Ovary (tissue), 9 donors: ENCODE measurements around the gene SLC35E4. TPM values are rescaled to one million over a fixed set of nuclear protein-coding genes. Genes with fewer than 3 reads are reported as not detected.
"Not testable (repeated sequence)": the region's sequence is repeated elsewhere in the genome, so short reads cannot be mapped to it uniquely, and the experiment has no call there.

Experiments
- DNase-seq, 5 donors: peaks; one replicate each; pipeline ENCODE4 v3.0.0-alpha.2; 2019 to 2020
- H3K27ac ChIP-seq, 2 donors: fragments of 200-600 bp; one replicate each; pipeline versions ENCODE4 v1.5.1 to v1.8.0; 2019 to 2022
- H3K27me3 ChIP-seq: fragments of 200-600 bp; one replicate; pipeline ENCODE4 v1.8.0; 2022
- H3K36me3 ChIP-seq: fragments of 200-600 bp; sonication (generic); one replicate; pipeline ENCODE4 v1.5.1; 2019
- H3K4me1 ChIP-seq: one replicate; pipeline ENCODE4 v1.8.1; 2013; ENCODE audit warnings: mild to moderate bottlenecking, moderate library complexity; ENCODE audit not compliant: insufficient read depth
- H3K4me3 ChIP-seq: fragments of 200-600 bp; sonication (generic); one replicate; pipeline ENCODE4 v1.5.1; 2017
- H3K9me3 ChIP-seq, 2 donors: fragments of 200-600 bp in 1 of 2; sonication (generic) in 1 of 2; one replicate each; pipeline versions ENCODE4 v1.5.1 to v1.8.1; 2013 to 2019; ENCODE audit warnings: mild to moderate bottlenecking in 1 of 2, moderate library complexity in 1 of 2
- CTCF ChIP-seq, 3 donors: fragments of 450-650 bp in 2 of 3; fragments of 200-600 bp in 1 of 3; IDR thresholded peaks; one replicate each; pipeline versions ENCODE4 v1.5.1 to v1.8.0; 2016 to 2022; ENCODE audit warnings: antibody characterized with exemption in 3 of 3, mild to moderate bottlenecking in 1 of 3
- EP300 ChIP-seq: sonication (generic); formaldehyde crosslinking; IDR thresholded peaks from one replicate; pipeline ENCODE4 v1.6.1; 2017; ENCODE audit warnings: antibody characterized with exemption
- POLR2A ChIP-seq: fragments of 450-650 bp; IDR thresholded peaks from one replicate; pipeline ENCODE4 v1.6.1; 2017; ENCODE audit warnings: antibody characterized with exemption, mild to moderate bottlenecking, moderate library complexity
- WGBS, 3 donors: extraction: QIAGEN DNeasy Blood & Tissue Kit in 1 of 3; methylation state at CpG; one replicate each; pipeline versions ENCODE4 v1.1.5 to v1.1.7; 2013 to 2017; 5-methylcytosine and 5-hydroxymethylcytosine counted together
- intact Hi-C, 4 donors: fragments of 100-400 bp; cut with DNase I; formaldehyde crosslinking; loops; one replicate each; pipeline versions ENCODE4 v1.11.0 to v1.15.1; 2022 to 2023
- polyA plus RNA-seq, 2 donors: library from polyadenylated mRNA; stranded (reverse); fragments of 200-250 nt in 1 of 2; fragments of 350-450 nt in 1 of 2; fragmentation: Illumina TruSeq in 1 of 2; extraction: RNeasy Lipid Tissue Mini Kit (QIAGEN cat#74804) in 1 of 2; gene quantifications; one replicate each; pipeline ENCODE4 v1.2.3, GENCODE V29; 2013 to 2014
- total RNA-seq, 7 donors: library from RNA; depleted of rRNA in 2 of 7; stranded (reverse); fragments of >200 nt in 2 of 7; fragmentation: NEBNext Ultra II Directional in 3 of 7; extraction: Animal tissue kit (Norgen Biotek cat#: 25700) in 3 of 7; gene quantifications; one replicate each; pipeline versions ENCODE4 v1.1.0 to v1.2.4, GENCODE V29; 2016 to 2023
- donor health status: DM: no; HTN: no; CAD: no; lungs with moderate emphysema.
- donor health status: DM: no; HTN: no; CAD: no.
- donor health status: Bipolar disorder and iron deficiency.
- donor health status: DM: yes; HTN: yes; CAD: no.
- donor health status: DM: no; HTN: no; CAD: no.
- donor health status: DM: yes; HTN: yes; CAD: no.

The SLC35E4 gene
- total and polyA plus RNA-seq, 9 donors: 0.90 to 6.7 (median 3.5) TPM

DNA sequence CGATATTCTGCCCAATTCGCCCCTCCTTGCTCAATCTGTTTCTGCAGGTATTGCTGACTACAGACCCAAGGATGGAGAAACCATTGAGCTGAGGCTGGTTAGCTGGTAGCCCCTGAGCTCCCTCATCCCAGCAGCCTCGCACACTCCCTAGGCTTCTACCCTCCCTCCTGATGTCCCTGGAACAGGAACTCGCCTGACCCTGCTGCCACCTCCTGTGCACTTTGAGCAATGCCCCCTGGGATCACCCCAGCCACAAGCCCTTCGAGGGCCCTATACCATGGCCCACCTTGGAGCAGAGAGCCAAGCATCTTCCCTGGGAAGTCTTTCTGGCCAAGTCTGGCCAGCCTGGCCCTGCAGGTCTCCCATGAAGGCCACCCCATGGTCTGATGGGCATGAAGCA is 9.2 kb upstream of the SLC35E4 start:
- Histone ChIP-seq H3K36me3 (no peaks in the 10 kb centered on the region), H3K9me3 (no peaks in the 10 kb centered on the region), H3K27ac (no peak overlapping the region), H3K4me1 (no peaks in the 10 kb centered on the region), H3K27me3 (no peaks in the 10 kb centered on the region), H3K4me3 (no peak overlapping the region)
- intact Hi-C loops: loop anchor here in 1 of 4 donors (10.0 kb wide), 1 partner anchor 128 kb away; no protein-coding TSS in a partner anchor
- TF ChIP-seq CTCF (IDR thresholded peaks at IDR 0.05) (no peak), EP300 (no peak), POLR2A (no peak)
- no peak for DNase-seq
- WGBS, 3 donors: 90 to 94% (median 90%) methylated on average over 5 of the region's 5 CpGs

GRCh38 chr22:30627471-30627870 is 8.1 kb upstream of the SLC35E4 start:
- WGBS, 3 donors: 86 to 91% (median 88%) methylated on average over 5 of the region's 5 CpGs
- no peak for TF ChIP-seq POLR2A
- no peak for TF ChIP-seq CTCF (IDR thresholded peaks at IDR 0.05)
- no peak for TF ChIP-seq EP300
- Histone ChIP-seq H3K36me3 (no peaks in the 10 kb centered on the region), H3K4me3 (no peak overlapping the region), H3K4me1 (no peaks in the 10 kb centered on the region), H3K9me3 (no peaks in the 10 kb centered on the region), H3K27me3 (no peaks in the 10 kb centered on the region), H3K27ac (no peak overlapping the region)
- no peak for DNase-seq
- intact Hi-C loops: loop anchor here in 1 of 4 donors (10.0 kb wide), 1 partner anchor 127 kb away; no protein-coding TSS in a partner anchor

DNA sequence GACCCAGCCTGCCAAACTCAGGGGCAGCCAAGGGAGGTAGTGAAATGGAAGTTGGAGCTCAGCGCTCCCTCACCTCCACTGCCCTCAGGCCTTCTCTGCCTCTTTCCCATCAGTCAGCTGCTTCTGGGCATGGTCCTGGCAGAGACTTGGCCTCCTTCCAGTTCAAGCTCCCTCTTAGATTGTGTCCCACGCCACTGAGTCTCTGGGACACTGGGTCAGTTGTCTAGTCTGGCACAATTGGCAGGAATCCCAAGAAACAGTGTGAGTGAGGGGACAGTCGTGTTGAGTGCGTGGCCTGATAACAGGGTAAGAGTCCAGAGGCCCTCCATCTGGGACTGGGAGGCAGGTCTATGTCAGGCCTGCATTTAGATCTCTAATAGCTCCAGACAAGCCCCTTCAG is 7.1 kb upstream of the SLC35E4 start:
- Histone ChIP-seq H3K36me3 (no peaks in the 10 kb centered on the region), H3K4me3 (no peak overlapping the region), H3K9me3 (no peaks in the 10 kb centered on the region), H3K4me1 (no peaks in the 10 kb centered on the region), H3K27ac (no peak overlapping the region), H3K27me3 (no peaks in the 10 kb centered on the region)
- intact Hi-C loops: loop anchor here in 1 of 4 donors (10.0 kb wide), 1 partner anchor 126 kb away; no protein-coding TSS in a partner anchor
- WGBS, 3 donors: 71 to 79% (median 76%) methylated on average over 4 of the region's 4 CpGs
- no peak for DNase-seq
- no peak for TF ChIP-seq POLR2A
- no peak for TF ChIP-seq CTCF (IDR thresholded peaks at IDR 0.05)
- TF ChIP-seq EP300: no peak

DNA sequence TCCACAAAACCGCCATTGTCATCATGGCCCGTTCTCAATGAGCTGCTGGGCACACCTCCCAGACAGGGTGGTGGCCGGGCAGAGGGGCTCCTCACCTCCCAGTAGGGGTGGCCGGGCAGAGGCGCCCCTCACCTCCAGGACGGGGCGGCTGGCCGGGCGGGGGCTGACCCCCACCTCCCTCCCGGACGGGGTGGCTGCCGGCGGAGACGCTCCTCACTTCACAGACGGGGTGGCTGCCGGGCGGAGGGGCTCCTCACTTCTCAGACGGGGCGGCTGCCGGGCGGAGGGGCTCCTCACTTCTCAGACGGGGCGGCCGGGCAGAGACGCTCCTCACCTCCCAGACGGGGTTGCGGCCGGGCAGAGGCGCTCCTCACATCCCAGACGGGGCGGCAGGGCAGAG is 4.1 kb upstream of the SLC35E4 start:
- H3K27me3 ChIP-seq, H3K36me3 ChIP-seq, H3K4me3 ChIP-seq, DNase-seq, H3K4me1 ChIP-seq, H3K9me3 ChIP-seq, H3K27ac ChIP-seq: not testable (repeated sequence)
- 86 to 96% (median 95%) methylated on average over 9 to 21 of the region's 31 CpGs for WGBS, 3 donors
- intact Hi-C loops: loop anchor here in 3 of 4 donors (10.0 kb wide), 4 partner anchors 63 to 513 kb away; partner anchors contain the start of genes OSBP2 (in 1 of the 3) and PLA2G3 (in 1 of the 3)

- Histone ChIP-seq H3K4me3 (peak overlapping the region; percentile 81), H3K27me3 (no peaks in the 10 kb centered on the region), H3K4me1 (peaks cover 15% of the 10 kb centered on the region), H3K9me3 (no peaks in the 10 kb centered on the region), H3K36me3 (no peaks in the 10 kb centered on the region), H3K27ac (peak overlapping the region; percentile 83 to 94)
- TF ChIP-seq CTCF (IDR thresholded peaks at IDR 0.05): peak; percentile 89 to 97 (median 95)
- no peak for TF ChIP-seq EP300
- WGBS, 3 donors: 9 to 18% (median 10%) methylated on average over 29 of the region's 29 CpGs
- peak; percentile 83 to 91 (median 89) for DNase-seq
- intact Hi-C loops: loop anchor here in 3 of 4 donors (10.0 kb wide), 4 partner anchors 60 to 510 kb away; partner anchors contain the start of genes OSBP2 (in 1 of the 3) and PLA2G3 (in 1 of the 3)
These were observed 929 bp upstream of the SLC35E4 start for GRCh38 chr22:30634471-30635233.
